Mesenchymal stem cell (in vitro differentiated cells and primary cell): ENCODE results near the gene TTYH3.

Source experiments
- DNase-seq: peaks from one replicate; pipeline ENCODE4 v3.0.0-alpha.2; 2013
- H2AFZ ChIP-seq: one replicate; pipeline ENCODE4 v1.6.1; 2013; ENCODE audit warnings: low read depth, mild to moderate bottlenecking, control low read depth, inconsistent platforms, low read length, moderate library complexity
- H2AK5ac ChIP-seq: 2 replicates; pipeline ENCODE4 v1.6.1; 2013; ENCODE audit warnings: low read length, moderate library complexity, mild to moderate bottlenecking, inconsistent platforms; ENCODE audit not compliant: severe bottlenecking
- H2BK120ac ChIP-seq: one replicate; pipeline ENCODE4 v1.6.1; 2013; ENCODE audit warnings: low read depth, mild to moderate bottlenecking, inconsistent platforms, low read length, moderate library complexity
- H2BK12ac ChIP-seq, 2 experiments: one replicate each; pipeline ENCODE4 v1.6.1; 2013; ENCODE audit warnings: inconsistent platforms in 2 of 2, low read length in 2 of 2, mild to moderate bottlenecking in 2 of 2, moderate library complexity in 2 of 2, control low read depth in 1 of 2
- H2BK15ac ChIP-seq: one replicate; pipeline ENCODE4 v1.6.1; 2013; ENCODE audit warnings: mild to moderate bottlenecking, low read depth, inconsistent platforms; ENCODE audit not compliant: poor library complexity, severe bottlenecking
- H2BK5ac ChIP-seq: 2 replicates; pipeline ENCODE4 v1.6.1; 2013; ENCODE audit warnings: low read depth, mild to moderate bottlenecking, low read length, control low read depth, inconsistent platforms; ENCODE audit not compliant: poor library complexity, severe bottlenecking
- H3K14ac ChIP-seq, 2 experiments: one replicate each; pipeline ENCODE4 v1.6.1; 2013; ENCODE audit warnings: inconsistent platforms in 2 of 2, low read length in 2 of 2, control low read depth in 1 of 2, mild to moderate bottlenecking in 1 of 2, moderate library complexity in 1 of 2
- H3K18ac ChIP-seq, 2 experiments: one replicate each; pipeline ENCODE4 v1.6.1; 2013; ENCODE audit warnings: inconsistent platforms in 2 of 2, low read length in 2 of 2, control low read depth in 1 of 2, low read depth in 1 of 2, mild to moderate bottlenecking in 1 of 2
- H3K23ac ChIP-seq, 2 experiments: one replicate each; pipeline ENCODE4 v1.6.1; 2013; ENCODE audit warnings: inconsistent platforms in 2 of 2, low read length in 2 of 2, mild to moderate bottlenecking in 2 of 2, moderate library complexity in 2 of 2, control low read depth in 1 of 2
- H3K27ac ChIP-seq: 2 replicates; pipeline ENCODE4 v1.5.1; 2013; ENCODE audit warnings: mild to moderate bottlenecking, moderate library complexity, low read length, control low read depth, inconsistent platforms; ENCODE audit not compliant: poor library complexity, severe bottlenecking
- H3K27me3 ChIP-seq, 2 experiments: 2 replicates each; pipeline versions ENCODE4 v1.6.1 to v1.7.0; 2013; ENCODE audit warnings: low read length in 2 of 2, mild to moderate bottlenecking in 2 of 2, moderate library complexity in 2 of 2, control low read depth in 1 of 2, inconsistent platforms in 1 of 2; ENCODE audit not compliant: control insufficient read depth in 1 of 2, insufficient read depth in 1 of 2
- H3K36me3 ChIP-seq, 2 experiments: 2 replicates each; pipeline versions ENCODE4 v1.6.1 to v1.7.0; 2013; ENCODE audit warnings: low read length in 2 of 2, control low read depth in 1 of 2, inconsistent platforms in 1 of 2, low read depth in 1 of 2, mild to moderate bottlenecking in 1 of 2; ENCODE audit not compliant: insufficient read depth in 2 of 2, control insufficient read depth in 1 of 2
- H3K4ac ChIP-seq, 2 experiments: one replicate each; pipeline ENCODE4 v1.6.1; 2013; ENCODE audit warnings: inconsistent platforms in 2 of 2, low read length in 2 of 2, mild to moderate bottlenecking in 2 of 2, moderate library complexity in 2 of 2, control low read depth in 1 of 2, low read depth in 1 of 2
- H3K4me1 ChIP-seq: 2 replicates; pipeline ENCODE4 v1.6.1; 2013; ENCODE audit warnings: low read depth, low read length, control low read depth; ENCODE audit not compliant: control insufficient read depth, insufficient read depth
- H3K4me2 ChIP-seq: 2 replicates; pipeline ENCODE4 v1.6.1; 2013; ENCODE audit warnings: low read length, mild to moderate bottlenecking, inconsistent platforms; ENCODE audit not compliant: poor library complexity, severe bottlenecking
- H3K4me3 ChIP-seq, 2 experiments: 2 replicates each; pipeline versions ENCODE4 v1.5.1 to v1.7.0; 2013; ENCODE audit warnings: low read length in 2 of 2, mild to moderate bottlenecking in 2 of 2, control low read depth in 1 of 2, low read depth in 1 of 2; ENCODE audit not compliant: insufficient read depth in 1 of 2
- H3K79me1 ChIP-seq: replicated peaks from 2 replicates; pipeline ENCODE4 v1.6.1; 2013; ENCODE audit warnings: mild to moderate bottlenecking, control low read depth, low read length, inconsistent platforms; ENCODE audit not compliant: poor library complexity, severe bottlenecking
- H3K9ac ChIP-seq: 2 replicates; pipeline ENCODE4 v1.7.0; 2013; ENCODE audit warnings: mild to moderate bottlenecking, low read length, moderate library complexity
- H3K9me3 ChIP-seq: 2 replicates; pipeline ENCODE4 v1.7.0; 2013; ENCODE audit warnings: mild to moderate bottlenecking, low read length; ENCODE audit not compliant: control insufficient read depth
- H4K8ac ChIP-seq: one replicate; pipeline ENCODE4 v1.6.1; 2013; ENCODE audit warnings: inconsistent platforms, mild to moderate bottlenecking, low read length, moderate library complexity
- H4K91ac ChIP-seq: one replicate; pipeline ENCODE4 v1.6.1; 2013; ENCODE audit warnings: mild to moderate bottlenecking, low read length, inconsistent platforms
- WGBS: methylation state at CpG from one replicate; pipeline ENCODE4 v1.1.7; 2013; ENCODE audit warnings: mixed read lengths; 5-methylcytosine and 5-hydroxymethylcytosine counted together

The TTYH3 gene

GRCh38 chr7:2603044-2603965 is 28.5 kb upstream of the TTYH3 start:
- H4K91ac ChIP-seq = no peak overlapping the region
- no peak overlapping the region for H2AFZ ChIP-seq
- no peaks in the 10 kb centered on the region for H3K9me3 ChIP-seq
- H3K4me3 ChIP-seq = no peak overlapping the region
- no peak overlapping the region for H2BK120ac ChIP-seq
- peak overlapping the region in 1 of 2 experiments; percentile 63 for H3K14ac ChIP-seq
- H2BK15ac ChIP-seq = no peak overlapping the region
- no peaks in the 10 kb centered on the region for H3K79me1 ChIP-seq
- DNase-seq = no peak
- H3K36me3 ChIP-seq = peaks cover 40 to 64% of the 10 kb centered on the region in 2 experiments
- H3K23ac ChIP-seq = no peak overlapping the region
- H3K4ac ChIP-seq = no peak overlapping the region
- H3K18ac ChIP-seq = no peak overlapping the region
- no peak overlapping the region for H2BK5ac ChIP-seq
- no peak overlapping the region for H4K8ac ChIP-seq
- no peak overlapping the region for H2AK5ac ChIP-seq
- no peak overlapping the region for H3K9ac ChIP-seq
- H3K27me3 ChIP-seq = no peaks in the 10 kb centered on the region
- no peak overlapping the region for H3K4me2 ChIP-seq
- H3K4me1 ChIP-seq = peaks cover 7% of the 10 kb centered on the region
- no peak overlapping the region for H2BK12ac ChIP-seq
- H3K27ac ChIP-seq = no peak overlapping the region
- WGBS = 95% methylated on average over 35 of the region's 35 CpGs

- no peak overlapping the region for H2BK15ac ChIP-seq
- WGBS = 96% methylated on average over 29 of the region's 29 CpGs
- DNase-seq = no peak
These were observed 27.1 kb upstream of the TTYH3 start for GRCh38 chr7:2604608-2605174.

GRCh38 chr7:2605608-2606538 is 25.9 kb upstream of the TTYH3 start:
- Histone ChIP-seq H3K4me2 (no peak overlapping the region), H3K36me3 (peaks cover 29 to 56% of the 10 kb centered on the region in 2 experiments), H3K4me3 (no peak overlapping the region), H2AK5ac (no peak overlapping the region), H3K4ac (no peak overlapping the region), H3K23ac (no peak overlapping the region), H2AFZ (no peak overlapping the region), H4K8ac (no peak overlapping the region), H3K9me3 (no peaks in the 10 kb centered on the region), H2BK120ac (no peak overlapping the region), H2BK5ac (no peak overlapping the region), H3K9ac (no peak overlapping the region), H3K27me3 (no peaks in the 10 kb centered on the region), H3K27ac (no peak overlapping the region), H3K14ac (peak overlapping the region in 1 of 2 experiments; percentile 35), H3K79me1 (no peaks in the 10 kb centered on the region), H3K4me1 (peaks cover 8% of the 10 kb centered on the region), H2BK12ac (no peak overlapping the region), H4K91ac (peak overlapping the region; percentile 25), H2BK15ac (no peak overlapping the region), H3K18ac (no peak overlapping the region)
- 91% methylated on average over 38 of the region's 38 CpGs for WGBS
- no peak for DNase-seq

More at GRCh38 chr7:2604608-2605174, 27.1 kb upstream of the TTYH3 start:
- no peak overlapping the region for H3K4me2 ChIP-seq
- no peak overlapping the region for H2AK5ac ChIP-seq
- no peak overlapping the region for H3K9ac ChIP-seq
- H3K14ac ChIP-seq = no peak overlapping the region
- H3K9me3 ChIP-seq = no peaks in the 10 kb centered on the region
- no peak overlapping the region for H3K4me3 ChIP-seq
- H2BK120ac ChIP-seq = no peak overlapping the region
- no peak overlapping the region for H4K8ac ChIP-seq
- no peaks in the 10 kb centered on the region for H3K27me3 ChIP-seq
- no peaks in the 10 kb centered on the region for H3K79me1 ChIP-seq
- H3K4me1 ChIP-seq = peaks cover 7% of the 10 kb centered on the region
- no peak overlapping the region for H3K4ac ChIP-seq
- H3K18ac ChIP-seq = no peak overlapping the region
- H2AFZ ChIP-seq = no peak overlapping the region
- H2BK12ac ChIP-seq = no peak overlapping the region
- no peak overlapping the region for H3K23ac ChIP-seq
- peaks cover 29 to 52% of the 10 kb centered on the region in 2 experiments for H3K36me3 ChIP-seq
- no peak overlapping the region for H4K91ac ChIP-seq
- H2BK5ac ChIP-seq = no peak overlapping the region
- H3K27ac ChIP-seq = no peak overlapping the region
